A673 (cell line): Measurements from ENCODE around the gene CPA1. TPM values are rescaled to one million over a fixed set of nuclear protein-coding genes. Genes with fewer than 3 reads are reported as not detected.

Source experiments
- BruUV-seq: library from RNA; stranded (reverse); fragments of 400-500 nt; replicated peaks from 2 replicates; lab custom pipeline; 2021; lab: Mats Ljungman, UMichigan
- CTCF ChIA-PET: fragments of 300-600 bp; sonication (Branson Sonifier 250); formaldehyde crosslinking; loops from one replicate; lab custom pipeline; 2022; ENCODE audit warnings: antibody characterized with exemption; lab: Charles Lee
- POLR2A ChIA-PET: fragments of 300-600 bp; sonication (Branson Sonifier 250); formaldehyde crosslinking; loops from one replicate; lab custom pipeline; 2022; ENCODE audit warnings: antibody characterized with exemption; ENCODE audit not compliant: low non-redundant PET; lab: Charles Lee
- DNase-seq: peaks from one replicate; pipeline ENCODE4 v3.0.0-alpha.2; 2015; ENCODE audit warnings: low spot score
- H3K27ac ChIP-seq: fragments of 200-600 bp; sonication (generic); 2 replicates; pipeline ENCODE4 v1.5.1; 2016; ENCODE audit warnings: mixed run types, low read depth, mild to moderate bottlenecking, mixed read lengths, antibody characterized with exemption, low read length; ENCODE audit not compliant: poor library complexity, severe bottlenecking
- H3K27me3 ChIP-seq: fragments of 200-600 bp; sonication (generic); replicated peaks from 2 replicates; pipeline ENCODE4 v1.6.1; 2017; ENCODE audit warnings: mixed run types, low read depth, mild to moderate bottlenecking, mixed read lengths, antibody characterized with exemption, low read length; ENCODE audit not compliant: insufficient read depth, poor library complexity
- H3K36me3 ChIP-seq: fragments of 200-600 bp; sonication (generic); 2 replicates; pipeline ENCODE4 v1.6.1; 2016; ENCODE audit warnings: mixed run types, mild to moderate bottlenecking, mixed read lengths, antibody characterized with exemption, low read length; ENCODE audit not compliant: insufficient read depth, poor library complexity, severe bottlenecking
- H3K4me1 ChIP-seq: fragments of 200-600 bp; sonication (generic); 2 replicates; pipeline ENCODE4 v1.6.1; 2017; ENCODE audit warnings: mixed run types, mild to moderate bottlenecking, mixed read lengths, antibody characterized with exemption, low read length; ENCODE audit not compliant: insufficient read depth, poor library complexity, severe bottlenecking
- H3K4me3 ChIP-seq: fragments of 200-600 bp; sonication (generic); 2 replicates; pipeline ENCODE4 v1.5.1; 2016; ENCODE audit warnings: low read depth, mixed run types, mild to moderate bottlenecking, mixed read lengths, low read length; ENCODE audit not compliant: poor library complexity, severe bottlenecking
- H3K9me3 ChIP-seq: fragments of 200-600 bp; sonication (generic); 2 replicates; pipeline ENCODE4 v1.6.1; 2016; ENCODE audit warnings: mixed run types, low read depth, mild to moderate bottlenecking, mixed read lengths, antibody characterized with exemption, low read length; ENCODE audit not compliant: poor library complexity, severe bottlenecking
- CTCF ChIP-seq: fragments of 300-800, 200-600 bp; sonication (generic); conservative IDR thresholded peaks from 2 replicates; pipeline ENCODE4 v1.5.1; 2017; ENCODE audit warnings: low read depth, mild to moderate bottlenecking, antibody characterized with exemption, low read length, moderate library complexity, mixed read lengths
- EZH2 ChIP-seq: fragments of 200-600 bp; sonication (generic); IDR thresholded peaks from 2 replicates; pipeline ENCODE4 v1.6.1; 2017; ENCODE audit warnings: borderline replicate concordance, low read depth, mild to moderate bottlenecking, mixed read lengths, antibody characterized with exemption, low read length; ENCODE audit not compliant: poor library complexity, severe bottlenecking
- intact Hi-C: fragments of 100-400 bp; cut with micrococcal nuclease; formaldehyde crosslinking; loops from one replicate; pipeline ENCODE4 v1.10.0; 2022; ENCODE audit not compliant: unreplicated experiment
- total RNA-seq: library from RNA; stranded (reverse); gene quantifications from 2 replicates; pipeline ENCODE4 v1.2.3, GENCODE V29; 2021

CPA1 gene
- total RNA-seq, 1 experiment from 2014 or later: not detected

GRCh38 chr7:130423501-130424037 is 43.3 kb downstream of the CPA1 start:
- TF ChIP-seq EZH2 (no peak), CTCF (no peak)
- intact Hi-C loops: no loop called here
- Histone ChIP-seq H3K36me3 (no peaks in the 10 kb centered on the region), H3K4me3 (no peak overlapping the region), H3K27ac (no peak overlapping the region), H3K9me3 (no peaks in the 10 kb centered on the region), H3K27me3 (no peaks in the 10 kb centered on the region), H3K4me1 (peaks cover 15% of the 10 kb centered on the region)
- DNase-seq: no peak
- CTCF ChIA-PET: no interaction called here
- BruUV-seq: no TSS peak
- POLR2A ChIA-PET: interaction anchor here (0.6 kb wide), 1 partner anchor 12 kb away, joined by 4 read pairs; no protein-coding TSS in a partner anchor

GRCh38 chr7:130425796-130426195 is 45.5 kb downstream of the CPA1 start:
- TF ChIP-seq CTCF (no peak), EZH2 (no peak)
- intact Hi-C loops: no loop called here
- no peak for DNase-seq
- no TSS peak for BruUV-seq
- Histone ChIP-seq H3K4me3 (no peak overlapping the region), H3K4me1 (peaks cover 15% of the 10 kb centered on the region), H3K27ac (no peak overlapping the region), H3K27me3 (no peaks in the 10 kb centered on the region), H3K36me3 (no peaks in the 10 kb centered on the region), H3K9me3 (no peaks in the 10 kb centered on the region)
- POLR2A ChIA-PET: no interaction called here
- CTCF ChIA-PET: no interaction called here

GRCh38 chr7:130426564-130426963 is 46.3 kb downstream of the CPA1 start:
- Histone ChIP-seq H3K9me3 (no peaks in the 10 kb centered on the region), H3K27ac (no peak overlapping the region), H3K36me3 (no peaks in the 10 kb centered on the region), H3K4me3 (no peak overlapping the region), H3K27me3 (no peaks in the 10 kb centered on the region), H3K4me1 (peaks cover 9% of the 10 kb centered on the region)
- intact Hi-C loops: no loop called here
- POLR2A ChIA-PET: no interaction called here
- BruUV-seq: no TSS peak
- CTCF ChIA-PET: no interaction called here
- TF ChIP-seq CTCF (no peak), EZH2 (no peak)
- DNase-seq: no peak
